HG03103 (cell line): Measurements from ENCODE around the gene OR52L1.
"Not testable (repeated sequence)": the region's sequence is repeated elsewhere in the genome, so short reads cannot be mapped to it uniquely, and the experiment has no call there.

ENCODE experiments used
- ATAC-seq: cut with Tn5 transposase; IDR thresholded peaks from one replicate; pipeline ENCODE4 v1.9.1; 2021; ENCODE audit warnings: low read depth; ENCODE audit not compliant: unreplicated experiment

OR52L1 gene

DNA sequence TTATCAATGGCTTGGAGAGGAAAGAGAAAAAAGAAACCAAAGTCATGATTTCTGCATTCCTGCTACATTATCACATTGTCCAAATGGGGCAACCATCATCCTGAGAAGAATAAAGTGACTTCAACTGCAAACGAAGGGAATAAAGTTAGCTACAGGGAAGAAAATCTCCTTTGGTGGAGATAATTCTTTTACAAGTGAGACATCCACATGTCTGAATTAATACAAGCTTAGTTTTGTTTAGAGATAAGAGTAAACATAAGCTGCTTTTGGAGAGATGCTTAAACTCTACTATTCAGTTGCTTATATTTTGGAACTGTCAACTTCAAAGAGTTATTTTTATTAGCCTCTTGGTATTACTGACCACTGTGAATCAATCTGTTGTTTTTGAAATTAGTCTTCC lies at the start of gene OR52L1:
Gene OR52L1 (minus strand): TSS at position 101 of the 400 bp plus-strand sequence. CDS start 55 bp downstream, at position 46.
- no peak for ATAC-seq

DNA sequence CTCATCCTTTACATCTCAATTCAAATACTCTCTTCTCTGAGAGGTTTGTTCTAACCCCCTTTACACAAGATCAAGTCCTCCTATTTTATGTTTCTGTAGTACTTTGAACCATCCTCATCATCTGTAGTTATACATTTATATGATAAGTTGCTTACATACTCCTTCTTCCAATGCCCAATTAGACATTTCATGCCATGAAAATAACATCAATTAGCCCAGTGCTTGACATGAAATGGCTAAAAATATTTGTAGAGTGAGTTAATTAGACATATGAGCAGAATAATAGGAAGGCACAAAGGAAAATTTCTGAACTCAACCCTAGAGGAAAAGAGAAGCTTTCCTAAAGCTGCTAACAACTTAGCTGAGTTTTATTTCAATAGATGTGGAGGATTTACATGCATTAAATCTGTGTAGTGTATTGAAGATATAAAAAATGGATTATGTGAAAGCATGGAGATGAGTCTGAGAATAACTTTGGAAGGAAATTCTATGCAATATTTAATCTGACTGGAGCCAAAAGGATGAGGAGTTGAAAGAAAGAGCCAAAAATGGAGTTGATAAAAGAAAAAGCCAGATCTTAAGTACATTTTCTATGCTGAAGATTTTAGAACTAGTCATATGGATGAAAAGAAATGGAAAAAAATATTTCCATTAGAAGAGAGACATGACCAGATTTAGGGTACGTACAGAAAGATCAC lies 44.1 kb upstream of the OR52L1 start, which contains the start of gene OR56A1:
Gene OR56A1 (minus strand): TSS at position 51 of the 698 bp plus-strand sequence. CDS start 3,066 bp downstream, outside the sequence.
- no peak for ATAC-seq

DNA sequence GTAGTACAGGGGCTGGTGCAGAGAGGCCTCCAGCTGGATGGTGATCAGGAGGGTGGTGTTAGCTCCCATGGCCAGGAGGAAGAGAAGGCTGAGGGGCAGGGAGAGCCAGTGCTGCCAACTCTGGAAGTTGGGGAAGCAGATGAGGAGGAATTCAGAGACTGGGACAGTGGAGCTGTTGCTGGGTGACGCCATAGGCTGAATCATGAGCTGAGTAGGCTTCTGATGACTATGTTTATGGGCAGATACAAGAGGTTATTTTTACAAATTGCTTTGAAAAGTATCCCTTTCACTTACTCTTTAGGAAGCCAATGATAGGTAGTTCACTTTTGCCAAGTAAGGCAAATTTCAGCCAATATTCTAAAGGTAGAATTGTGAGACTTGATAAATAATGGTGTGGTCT lies 40.7 kb upstream of the OR52L1 start:
- ATAC-seq, result no peak

DNA sequence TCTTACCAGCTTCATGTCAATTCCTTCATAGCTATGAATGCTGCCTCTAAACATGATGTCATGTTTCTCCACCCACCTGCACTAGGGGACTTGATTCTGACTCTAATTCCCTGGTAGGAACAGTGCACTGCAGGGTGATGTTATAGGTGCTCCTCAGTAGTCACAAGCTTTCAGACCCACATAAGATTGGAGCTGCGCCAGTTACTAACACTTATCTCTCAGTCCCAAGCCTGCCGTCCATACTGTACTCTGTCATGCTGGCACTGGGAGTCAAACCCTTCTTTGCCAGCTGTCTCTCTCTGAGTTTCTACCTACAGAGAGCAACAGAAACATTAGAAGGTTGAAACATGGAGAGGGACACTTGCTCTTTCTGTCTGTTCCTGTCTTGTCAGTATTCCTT lies 38.3 kb upstream of the OR52L1 start:
- no peak for ATAC-seq

DNA sequence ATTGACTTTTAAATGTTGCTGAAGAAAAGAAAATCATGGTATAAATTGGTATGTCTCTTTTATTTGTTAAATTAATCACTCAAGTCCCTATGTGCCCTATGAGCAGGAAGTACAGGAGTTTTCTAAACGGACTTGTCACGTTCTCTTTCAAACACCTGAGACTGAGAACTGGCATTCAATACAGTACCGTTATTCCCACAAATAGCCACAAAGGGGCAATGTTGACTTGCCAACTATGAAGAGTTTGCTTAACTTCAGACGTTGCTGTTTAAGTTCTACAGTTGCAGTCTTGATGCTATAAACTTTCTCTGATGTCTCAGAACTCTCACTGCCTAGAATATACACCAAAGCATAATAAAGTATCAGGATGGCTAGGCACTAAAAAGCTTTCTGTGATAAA lies 36.2 kb upstream of the OR52L1 start:
- ATAC-seq, result no peak

DNA sequence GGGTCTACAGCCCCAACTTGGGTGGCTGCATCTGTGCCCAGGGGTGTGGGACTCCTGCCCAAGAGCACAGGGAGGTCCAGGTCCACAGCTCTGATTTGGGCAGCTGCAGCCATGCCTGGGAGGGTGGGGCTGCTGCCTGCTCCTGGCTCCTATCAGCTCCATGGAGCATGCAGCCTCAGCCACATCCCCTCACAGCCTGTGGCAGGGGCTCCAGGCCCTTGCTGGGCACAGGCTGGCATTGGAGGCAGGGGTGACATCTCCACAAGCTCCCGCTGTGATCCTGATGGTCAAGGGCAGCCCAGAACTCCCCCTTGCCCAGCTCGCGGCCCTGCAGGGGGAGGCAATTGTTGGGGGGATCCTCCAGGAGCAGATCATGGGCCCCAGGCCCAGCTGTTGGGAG lies 26.3 kb upstream of the OR52L1 start:
- ATAC-seq, result no peak

DNA sequence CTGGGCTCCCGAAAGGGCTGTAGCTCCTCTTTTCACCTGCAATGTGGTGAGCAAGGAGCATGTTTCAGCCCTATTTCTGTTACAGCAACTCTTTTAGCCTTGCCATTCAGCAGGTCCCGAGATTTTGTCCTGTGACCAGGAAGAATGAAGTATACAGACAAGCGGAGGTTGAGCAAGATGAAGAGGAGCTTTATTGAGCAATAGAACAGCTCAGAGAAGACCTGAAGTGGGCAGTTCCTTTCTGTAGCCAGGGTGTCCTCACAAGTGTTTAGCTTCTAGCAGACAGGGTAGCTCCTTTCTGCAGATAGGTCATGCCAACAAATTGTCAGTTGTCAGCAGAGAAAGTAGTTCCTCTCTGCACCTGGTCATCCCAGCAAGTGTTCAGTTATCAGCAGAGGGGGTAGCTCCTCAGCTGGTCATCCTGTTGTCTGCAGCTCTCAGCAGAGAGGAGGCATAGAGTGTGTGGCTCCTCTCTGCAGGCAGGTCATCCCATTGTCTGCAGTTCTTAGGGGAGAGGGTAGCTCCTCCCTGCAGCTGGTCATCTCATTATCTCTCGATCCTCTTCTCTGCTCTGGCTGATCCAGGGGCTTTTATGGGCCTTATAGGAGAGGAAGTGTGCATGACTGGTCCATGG lies 25.4 kb upstream of the OR52L1 start:
- no peak for ATAC-seq

DNA sequence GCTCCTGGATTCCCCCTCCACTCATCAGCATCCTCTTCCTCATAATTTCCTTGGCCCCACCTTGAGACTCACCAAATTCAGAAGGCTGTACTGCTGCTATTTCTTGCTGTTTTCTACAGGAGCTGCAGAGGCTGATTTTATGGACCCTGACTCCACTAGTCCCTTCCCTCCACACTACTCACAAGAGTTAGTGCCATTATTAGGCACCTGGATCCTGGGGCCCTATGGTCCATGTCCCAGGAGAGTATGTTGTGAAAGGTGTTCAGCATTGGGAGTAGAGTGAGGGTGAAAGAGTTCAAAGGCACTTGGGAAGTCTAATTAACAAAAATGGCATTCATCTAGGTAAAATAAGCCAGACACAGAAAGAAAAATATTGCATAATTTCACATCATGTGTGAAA lies 20.1 kb upstream of the OR52L1 start, which contains the start of gene OR56A4:
Gene OR56A4 (minus strand): TSS at position 101 of the 400 bp plus-strand sequence. CDS start 3,954 bp downstream, outside the sequence.
- ATAC-seq, result no peak

DNA sequence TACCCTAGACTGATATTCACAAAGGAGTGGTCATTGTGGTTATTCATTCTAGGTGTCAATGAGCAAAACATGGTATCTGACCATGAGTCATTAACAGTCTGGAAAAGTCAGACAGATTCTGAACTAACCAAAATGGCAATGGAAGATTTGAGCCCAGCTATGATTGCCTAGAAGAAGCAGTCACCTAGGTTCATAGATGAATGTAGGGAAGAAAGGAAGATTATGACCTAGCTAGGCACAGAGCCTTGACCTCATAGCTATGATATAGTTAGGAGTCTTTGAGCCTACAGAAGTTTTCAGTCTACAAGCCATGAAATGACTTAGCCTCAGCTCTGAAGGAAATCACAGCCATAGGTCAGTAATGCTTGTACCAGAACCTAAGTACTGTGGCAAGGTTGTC lies 19.6 kb upstream of the OR52L1 start:
- no peak for ATAC-seq

DNA sequence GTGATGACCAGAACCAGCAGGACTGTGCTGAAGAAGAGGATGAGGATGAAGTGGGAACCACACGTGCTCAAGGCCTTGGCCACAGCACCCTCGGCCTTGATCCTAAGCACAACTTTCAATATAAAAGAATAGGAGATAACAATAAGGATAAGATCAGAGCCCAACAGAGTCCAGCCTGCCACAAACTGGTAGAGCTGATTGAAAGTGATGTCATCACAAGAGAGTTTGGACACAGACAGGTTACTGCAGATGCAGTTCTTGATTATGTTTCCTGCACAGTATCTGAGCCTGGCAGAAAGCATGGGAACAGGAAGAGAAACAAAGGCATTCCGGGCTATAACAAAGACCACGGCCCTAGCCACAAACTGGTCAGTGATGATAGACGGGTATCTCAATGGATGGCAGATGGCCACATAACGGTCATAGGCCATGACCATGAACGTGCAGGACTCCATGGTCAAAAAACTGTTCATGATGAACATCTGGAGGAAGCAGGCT lies 15.5 kb upstream of the OR52L1 start:
- no peak for ATAC-seq

DNA sequence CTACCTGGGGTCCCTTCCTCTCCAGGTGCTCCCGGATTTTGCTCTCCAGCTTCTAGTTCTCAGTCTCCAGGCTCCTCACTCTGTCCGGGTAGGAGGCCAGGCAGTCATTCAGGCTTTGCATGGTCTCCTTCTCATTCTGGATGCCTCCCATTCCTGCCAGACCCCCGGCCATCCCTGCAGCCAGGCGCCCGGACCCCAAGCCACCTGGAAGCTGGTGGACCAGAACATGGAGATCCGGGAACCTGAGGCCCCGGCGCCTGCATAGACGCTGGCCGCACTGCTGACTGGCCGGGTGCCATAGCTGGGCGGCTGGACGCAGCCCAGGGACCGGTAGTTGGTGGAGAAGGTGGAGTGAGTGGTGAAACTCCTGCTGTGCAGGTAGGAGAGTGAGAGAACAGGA lies 8.0 kb upstream of the OR52L1 start:
- no peak for ATAC-seq

DNA sequence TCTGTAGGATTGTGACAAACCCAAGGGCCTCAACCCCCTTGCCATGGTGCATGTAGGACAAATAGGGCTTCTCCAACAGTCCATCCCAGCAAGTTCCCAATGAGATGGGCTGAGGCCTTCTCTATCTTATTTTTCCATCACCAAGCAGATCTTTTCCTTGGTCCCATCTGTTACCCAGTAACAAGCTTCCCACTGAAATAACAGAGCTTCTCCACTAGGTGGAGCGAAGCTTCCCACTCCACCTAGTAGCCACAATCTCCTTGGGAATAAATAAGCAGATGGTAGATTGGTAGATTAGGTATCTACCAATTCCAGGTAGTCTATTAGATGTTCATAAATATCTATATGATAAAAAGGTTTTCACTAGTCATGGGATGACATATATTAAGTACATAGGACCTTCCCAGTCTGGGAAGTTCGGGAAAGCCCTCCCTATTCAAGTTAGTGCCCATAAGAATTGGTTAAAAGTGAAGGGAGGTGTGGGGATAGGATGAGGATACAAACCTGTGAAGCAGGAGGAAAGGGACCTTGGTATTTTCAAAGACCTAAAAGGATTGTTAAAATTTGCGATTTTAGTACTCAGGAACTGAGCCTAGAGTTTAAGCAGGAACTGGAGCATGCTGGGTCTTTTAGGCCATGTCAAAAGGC lies 5.9 kb upstream of the OR52L1 start:
- ATAC-seq, result no peak

DNA sequence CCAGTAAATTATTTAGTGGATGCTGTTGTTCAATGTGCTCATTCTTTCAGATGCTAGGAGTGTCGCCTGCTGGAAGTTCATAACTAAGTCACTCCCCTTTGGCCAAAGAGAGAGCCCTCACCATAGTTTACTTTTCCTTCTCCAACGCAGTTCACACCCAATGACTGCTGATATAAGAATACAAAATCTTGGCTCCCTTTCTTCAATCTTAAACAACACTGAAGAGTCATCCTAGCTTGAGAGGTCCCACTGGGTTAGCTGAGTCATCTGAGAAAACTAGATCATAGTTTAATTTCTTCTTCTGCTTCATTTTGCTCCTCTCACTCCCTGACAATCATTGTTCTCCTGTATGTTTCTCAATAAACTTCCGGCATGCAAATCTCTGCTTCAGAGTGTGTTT lies 5.4 kb upstream of the OR52L1 start:
- no peak for ATAC-seq

DNA sequence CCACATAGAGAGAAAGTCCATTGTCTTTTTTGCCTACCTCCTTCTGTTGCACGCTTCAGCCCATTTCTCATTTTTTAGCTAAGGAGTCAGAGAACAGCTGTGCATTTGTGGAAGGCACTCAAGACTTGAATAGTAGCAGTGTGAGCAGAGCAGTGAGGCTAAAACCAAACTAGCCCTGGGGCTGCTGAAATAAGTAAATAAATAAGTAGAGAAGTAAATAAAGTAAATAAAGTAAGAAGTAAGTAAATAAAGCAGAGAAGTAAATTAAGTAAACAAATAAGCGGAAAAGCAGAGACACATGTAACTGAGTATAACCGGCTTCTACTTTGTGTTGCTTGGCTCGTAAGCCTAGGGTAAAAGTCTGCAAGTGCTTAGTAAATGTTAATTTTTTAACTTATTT lies 2.4 kb upstream of the OR52L1 start:
- ATAC-seq, result no peak

DNA sequence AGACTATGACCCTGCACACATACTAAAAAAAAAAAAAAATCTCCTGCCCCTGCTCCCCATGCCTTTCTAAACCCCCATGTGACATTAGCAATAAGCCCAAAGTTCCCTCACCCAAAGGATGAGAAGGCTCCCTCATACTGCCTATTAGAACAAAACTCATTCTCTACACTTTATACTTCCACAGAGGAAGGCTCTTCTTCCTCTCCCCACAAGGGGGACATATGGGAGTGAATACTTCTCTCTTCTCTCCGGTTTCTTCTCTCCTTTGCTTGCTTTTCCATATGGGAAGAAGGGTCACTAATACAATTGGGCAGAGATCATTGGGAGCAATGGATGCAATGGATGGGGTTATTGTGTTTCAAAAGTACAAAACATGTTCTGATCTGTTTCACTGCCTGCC lies 3.3 kb downstream of the OR52L1 start:
- no peak for ATAC-seq

DNA sequence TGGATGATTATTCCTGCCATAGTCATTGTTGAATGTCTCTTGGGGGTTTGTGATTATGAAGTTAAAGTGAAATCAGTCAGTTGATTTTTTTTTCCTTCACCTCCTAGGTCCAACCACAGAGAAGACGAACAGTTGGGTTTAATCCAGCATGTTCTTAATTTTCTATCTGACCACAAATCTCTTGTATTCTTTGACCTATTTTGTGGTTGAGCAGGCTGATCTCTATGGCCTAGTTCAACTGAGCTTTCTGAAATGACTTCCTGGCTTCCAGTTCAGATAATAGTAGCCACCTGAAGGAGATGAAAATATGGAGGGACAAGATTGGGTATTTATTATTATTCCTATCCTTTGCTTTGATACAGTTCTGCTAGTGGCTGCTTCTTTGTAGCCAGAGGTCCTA lies 13.3 kb downstream of the OR52L1 start:
- ATAC-seq, result no peak

DNA sequence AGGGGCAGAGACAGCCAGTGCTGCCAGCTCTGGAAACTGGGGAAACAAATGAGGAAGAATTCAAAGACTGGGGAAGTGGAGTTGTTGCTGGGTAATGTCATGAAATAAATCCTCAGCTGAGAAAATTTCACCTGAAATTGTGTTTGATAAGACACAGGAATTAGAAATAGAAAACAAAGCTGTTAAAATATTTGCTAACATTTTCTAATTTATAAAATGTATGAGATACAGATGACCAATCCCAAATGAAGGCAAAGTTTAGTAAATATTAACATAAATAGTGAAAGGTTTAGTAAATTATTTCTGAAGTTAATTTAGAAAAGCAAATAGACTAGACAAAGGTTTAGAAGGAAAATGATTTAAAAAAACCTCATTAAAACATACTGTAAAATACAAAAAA lies 18.4 kb downstream of the OR52L1 start, which contains the start of gene OR56A5:
Gene OR56A5 (minus strand): TSS at position 101 of the 400 bp plus-strand sequence. CDS start 0 bp downstream, at position 101.
- no peak for ATAC-seq

DNA sequence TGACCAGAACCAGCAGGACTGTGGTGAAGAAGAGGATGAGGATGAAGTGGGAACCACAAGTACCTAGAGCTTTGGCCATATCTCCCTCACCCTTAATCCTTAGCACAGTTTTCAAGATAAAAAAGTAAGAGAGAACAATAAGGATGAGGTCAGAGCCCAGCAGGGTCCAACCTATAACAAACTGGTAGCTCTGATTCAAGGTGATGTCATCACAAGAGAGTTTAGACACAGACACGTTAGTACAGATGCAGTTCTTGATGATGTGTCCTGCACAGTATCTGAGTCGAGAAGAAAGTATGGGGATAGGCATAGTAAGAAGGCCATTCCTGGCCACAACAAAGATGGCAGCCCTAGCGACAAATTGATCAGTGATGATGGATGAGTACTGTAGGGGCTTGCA lies 19.1 kb downstream of the OR52L1 start:
- ATAC-seq, result no peak

DNA sequence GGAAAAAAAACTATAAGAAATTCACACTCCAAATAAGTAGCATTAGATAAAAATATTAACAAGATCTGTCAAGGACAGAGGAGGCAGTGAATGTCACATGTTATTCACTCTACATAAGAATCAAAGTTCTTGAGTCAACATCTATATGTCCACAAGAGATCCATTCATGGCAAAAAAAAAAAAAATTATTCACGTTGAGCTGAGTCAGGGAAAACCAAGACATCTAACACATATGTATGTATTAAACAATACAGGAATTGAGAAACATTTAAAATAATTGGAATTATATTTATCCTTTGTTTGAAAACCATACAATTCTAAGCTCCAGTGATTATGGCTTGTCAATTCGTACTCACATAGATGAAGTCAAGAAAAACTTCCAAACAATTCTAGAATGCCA lies 19.8 kb downstream of the OR52L1 start:
- ATAC-seq, result no peak

DNA sequence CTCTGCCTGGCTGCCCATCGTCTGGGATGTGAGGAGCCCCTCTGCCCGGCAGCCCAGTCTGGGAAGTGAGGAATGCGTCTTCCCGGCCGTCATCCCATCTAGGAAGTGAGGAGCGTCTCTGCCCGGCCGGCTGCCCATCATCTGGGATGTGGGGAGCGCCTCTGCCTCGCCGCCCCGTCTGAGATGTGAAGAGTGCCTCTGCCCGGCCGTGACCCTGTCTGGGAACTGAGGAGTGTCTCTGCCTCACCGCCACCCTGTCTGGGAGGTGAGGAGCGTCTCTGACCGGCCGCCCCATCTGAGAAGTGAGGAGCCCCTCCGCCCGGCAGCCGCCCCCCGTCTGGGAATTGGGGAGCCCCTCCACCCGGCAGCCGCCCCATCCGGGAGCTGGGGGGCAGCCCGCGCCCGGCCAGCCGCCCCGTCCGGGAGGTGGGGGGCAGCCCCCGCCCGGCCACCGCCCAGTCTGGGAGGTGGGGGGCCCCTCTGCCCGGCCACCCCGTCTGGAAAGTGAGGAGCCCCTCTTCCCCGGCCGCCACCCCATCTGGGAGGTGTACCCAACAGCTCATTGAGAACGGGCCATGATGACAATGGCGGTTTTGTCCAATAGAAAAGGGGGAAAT lies 26.0 kb downstream of the OR52L1 start:
- ATAC-seq, result not testable (repeated sequence)

DNA sequence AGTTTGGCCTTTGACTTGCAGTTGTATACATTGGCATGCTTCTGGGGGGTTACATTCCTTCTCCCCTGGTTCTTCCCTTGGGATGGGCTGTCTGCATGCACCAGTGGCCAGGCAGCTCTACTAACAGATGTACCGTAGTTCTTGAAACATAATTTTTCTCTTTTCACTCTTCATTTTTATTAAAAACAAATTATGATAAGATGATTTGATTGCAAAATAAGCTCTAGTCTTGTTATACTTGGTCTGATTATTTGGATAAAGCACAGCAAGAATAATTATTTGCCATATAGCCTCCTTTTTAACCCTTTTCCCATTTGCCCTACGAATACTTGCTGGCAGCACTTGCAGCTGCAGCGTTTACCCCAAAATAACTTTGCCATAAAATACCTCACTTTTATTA lies 31.2 kb downstream of the OR52L1 start:
- no peak for ATAC-seq
